Bronchial epithelial cell (primary cell): ENCODE results near the gene KRT31. TPM values are rescaled to one million over a fixed set of nuclear protein-coding genes. Genes with fewer than 3 reads are reported as not detected.

Experiments
- DNase-seq: peaks from one replicate; pipeline ENCODE4 v3.0.0-alpha.2; 2010; ENCODE audit warnings: low read depth
- FAIRE-seq: peaks from 2 replicates; lab custom pipeline; 2011; peaks lifted over from hg19 to GRCh38; lab: Jason Lieb, UNC
- H3K27me3 ChIP-seq: 2 replicates; pipeline ENCODE4 v1.5.1; 2011; ENCODE audit warnings: low read length; ENCODE audit not compliant: control insufficient read depth, insufficient read depth
- H3K36me3 ChIP-seq: 2 replicates; pipeline ENCODE4 v1.5.1; 2011; ENCODE audit warnings: low read length; ENCODE audit not compliant: control insufficient read depth, insufficient read depth
- H3K4me3 ChIP-seq: 2 replicates; pipeline ENCODE4 v1.5.1; 2011; ENCODE audit warnings: mild to moderate bottlenecking, low read depth, low read length, control low read depth
- CTCF ChIP-seq: IDR thresholded peaks from 2 replicates; pipeline ENCODE4 v1.5.1; 2011; ENCODE audit warnings: mild to moderate bottlenecking, moderate library complexity, low read length, control low read depth, inconsistent platforms; ENCODE audit not compliant: insufficient read depth, severe bottlenecking
- total RNA-seq: library from RNA; depleted of rRNA; stranded (reverse); fragments of >200 nt; gene quantifications from 2 replicates; pipeline ENCODE4 v1.2.1, GENCODE V29; 2014

Gene KRT31
- total RNA-seq, 1 donor from 2014 or later = not detected

GRCh38 chr17:41369023-41369422, 28.4 kb downstream of the KRT31 start:
- no peak overlapping the region for H3K4me3 ChIP-seq
- H3K36me3 ChIP-seq = no peaks in the 10 kb centered on the region
- FAIRE-seq (no peak), DNase-seq (no peak)
- H3K27me3 ChIP-seq = no peaks in the 10 kb centered on the region
- no peak for TF ChIP-seq CTCF

GRCh38 chr17:41367426-41368075, 29.9 kb downstream of the KRT31 start:
- Histone ChIP-seq H3K27me3 (no peaks in the 10 kb centered on the region), H3K4me3 (no peak overlapping the region), H3K36me3 (no peaks in the 10 kb centered on the region)
- FAIRE-seq = no peak
- no peak for TF ChIP-seq CTCF
- DNase-seq = peak; percentile 71

- DNase-seq = no peak
- TF ChIP-seq CTCF = no peak
- Histone ChIP-seq H3K36me3 (no peaks in the 10 kb centered on the region), H3K27me3 (no peaks in the 10 kb centered on the region), H3K4me3 (no peak overlapping the region)
- no peak for FAIRE-seq
These were observed 31.3 kb downstream of the KRT31 start for GRCh38 chr17:41366070-41366469.

GRCh38 chr17:41363881-41364280, 33.5 kb downstream of the KRT31 start:
- FAIRE-seq = no peak
- no peak for TF ChIP-seq CTCF
- no peaks in the 10 kb centered on the region for H3K27me3 ChIP-seq
- no peak for DNase-seq
- no peak overlapping the region for H3K4me3 ChIP-seq
- no peaks in the 10 kb centered on the region for H3K36me3 ChIP-seq

- peak; percentile 81 for DNase-seq
- Histone ChIP-seq H3K27me3 (no peaks in the 10 kb centered on the region), H3K4me3 (no peak overlapping the region), H3K36me3 (no peaks in the 10 kb centered on the region)
- no peak for TF ChIP-seq CTCF
- no peak for FAIRE-seq
These were observed 37.0 kb downstream of the KRT31 start for GRCh38 chr17:41360296-41360995.
